Suppressor macrophage treated with lipopolysaccharide for 4 hours (primary cell): Measurements from ENCODE around the gene CAPNS2.

Source experiments
- DNase-seq: peaks from one replicate; pipeline ENCODE4 v3.0.0-alpha.2; 2020

Gene CAPNS2

GRCh38 chr16:55566432-55567175 is at the start of gene CAPNS2:
TSS of gene CAPNS2 (plus strand) at chr16:55566684. CDS start at chr16:55566757, 73 bp downstream.
- peak; percentile 43 for DNase-seq

GRCh38 chr16:55521792-55522191 is 44.7 kb upstream of the CAPNS2 start:
- DNase-seq: no peak

DNA sequence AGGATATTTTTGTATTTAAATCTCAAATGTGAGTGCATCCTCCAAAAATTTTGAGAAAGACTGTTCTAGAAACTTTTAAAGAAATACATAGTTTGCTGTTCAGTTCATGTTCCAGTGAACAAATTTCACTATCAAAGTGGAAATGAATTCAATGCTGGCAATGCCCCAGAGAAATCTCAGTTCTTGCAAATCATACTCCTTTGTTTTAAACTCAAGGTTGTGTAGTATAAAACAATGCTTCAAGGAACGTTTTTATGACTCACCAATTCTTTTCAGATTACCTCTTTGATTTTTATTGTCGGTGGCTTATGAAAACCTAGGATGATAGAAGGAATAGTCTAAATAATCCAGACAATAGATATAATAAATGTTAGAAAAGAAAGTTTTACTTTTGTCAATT is 40.0 kb upstream of the CAPNS2 start:
- DNase-seq: no peak

- no peak for DNase-seq
Measured at GRCh38 chr16:55527885-55528284, 38.6 kb upstream of the CAPNS2 start.

DNA sequence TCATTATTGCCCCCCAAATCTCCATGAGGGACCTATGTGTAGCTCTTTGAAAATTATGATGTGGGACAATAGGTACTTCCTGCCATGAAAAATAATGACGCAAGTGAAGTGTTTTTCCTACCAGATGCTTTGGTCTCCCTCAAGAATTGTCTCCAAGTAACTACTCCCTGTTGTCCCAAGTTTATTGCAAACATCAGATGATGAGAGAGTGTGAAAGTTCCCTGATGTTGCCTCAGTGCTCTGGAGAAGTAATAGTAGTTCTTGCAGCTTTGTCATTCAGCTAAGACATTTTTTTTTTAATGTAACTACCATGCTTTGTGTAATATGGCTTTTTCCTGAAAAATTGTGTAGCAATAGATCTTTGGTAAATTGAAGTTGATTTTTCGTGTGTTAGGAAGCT is 37.5 kb upstream of the CAPNS2 start:
- no peak for DNase-seq

GRCh38 chr16:55530316-55530856 is 36.1 kb upstream of the CAPNS2 start:
- no peak for DNase-seq

GRCh38 chr16:55532227-55532626 is 34.3 kb upstream of the CAPNS2 start:
- DNase-seq: no peak

GRCh38 chr16:55534756-55535155 is 31.7 kb upstream of the CAPNS2 start:
- DNase-seq: peak; percentile 87

DNA sequence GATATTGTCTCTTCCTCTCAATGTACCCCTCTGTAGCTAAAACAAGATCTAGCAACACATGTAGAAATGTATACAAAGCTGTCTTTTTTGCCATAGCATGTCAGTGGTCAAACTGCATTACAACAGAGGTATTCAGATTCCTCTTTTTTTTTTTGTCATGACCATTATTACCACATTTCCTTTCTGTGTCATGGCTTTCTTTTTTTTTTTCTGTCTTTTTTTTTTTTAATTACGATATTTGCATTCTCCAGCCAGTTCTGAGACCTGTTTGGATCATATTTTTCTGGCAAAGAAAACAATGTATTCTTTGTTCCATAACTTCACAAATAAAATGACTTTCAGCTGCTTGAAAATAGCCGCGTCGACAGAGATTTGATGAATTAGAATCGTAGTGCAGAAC is 27.4 kb upstream of the CAPNS2 start:
- peak; percentile 72 for DNase-seq

DNA sequence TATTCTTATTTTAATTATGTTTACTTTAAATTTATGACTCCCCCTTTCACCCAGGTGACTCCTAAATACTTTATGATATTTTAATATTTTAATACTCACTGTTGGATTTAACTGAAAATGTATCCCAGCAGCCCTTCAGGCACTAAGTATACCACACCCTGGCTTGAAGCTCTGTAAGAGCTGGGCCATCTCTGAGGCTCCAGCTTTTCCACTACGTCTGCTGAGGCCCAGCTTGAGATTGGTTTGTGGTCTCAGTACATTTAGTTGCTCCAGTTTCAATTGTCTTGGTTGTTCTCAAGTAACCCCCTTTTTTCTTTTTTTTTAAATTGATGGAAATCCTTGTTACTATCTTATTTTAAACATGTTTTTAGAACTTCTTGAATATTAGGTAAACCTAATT is 27.0 kb upstream of the CAPNS2 start:
- DNase-seq: no peak

DNA sequence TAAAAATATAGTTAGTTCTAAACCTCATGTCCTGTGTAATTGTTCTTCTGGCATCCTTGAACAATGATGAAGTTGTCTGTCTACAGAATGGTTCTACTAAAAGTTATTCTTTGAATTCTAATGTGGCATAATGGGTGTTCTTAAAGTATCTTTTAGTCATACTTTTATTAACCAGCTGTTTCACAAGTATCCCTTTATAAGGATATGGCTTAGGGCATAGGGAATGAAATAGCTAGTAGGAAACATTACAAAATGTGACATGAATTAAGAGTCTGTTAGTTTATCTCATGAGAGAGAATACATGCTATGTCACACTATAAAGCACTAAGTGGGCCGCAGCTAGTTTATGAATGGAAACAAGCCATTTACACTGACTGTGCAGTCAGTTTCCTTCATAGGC is 26.3 kb upstream of the CAPNS2 start:
- no peak for DNase-seq

GRCh38 chr16:55542459-55543082 is 23.9 kb upstream of the CAPNS2 start:
- peak; percentile 65 for DNase-seq

- DNase-seq: peak; percentile 28
Measured at GRCh38 chr16:55543472-55543871, 23.0 kb upstream of the CAPNS2 start.

GRCh38 chr16:55552621-55553020 is 13.9 kb upstream of the CAPNS2 start:
- DNase-seq: no peak

DNA sequence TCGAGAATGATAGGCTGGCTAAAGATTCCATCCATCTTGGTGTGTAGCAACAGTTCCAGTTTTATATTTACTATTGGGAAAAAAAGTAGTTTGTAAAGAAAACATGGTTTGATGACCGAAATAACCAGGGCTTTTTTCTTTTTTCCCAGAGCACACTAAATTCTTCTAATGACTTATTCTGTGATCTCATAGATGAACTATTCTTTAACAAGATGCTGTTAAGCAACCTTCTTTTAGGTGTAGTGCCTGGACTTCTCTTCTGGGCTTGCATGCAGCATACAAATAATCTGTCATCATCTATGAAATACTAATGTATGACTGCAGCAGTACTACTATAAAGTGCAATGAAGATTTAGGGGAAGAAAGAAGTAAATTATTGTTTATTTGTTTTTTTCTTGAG is 11.0 kb upstream of the CAPNS2 start:
- DNase-seq: no peak

DNA sequence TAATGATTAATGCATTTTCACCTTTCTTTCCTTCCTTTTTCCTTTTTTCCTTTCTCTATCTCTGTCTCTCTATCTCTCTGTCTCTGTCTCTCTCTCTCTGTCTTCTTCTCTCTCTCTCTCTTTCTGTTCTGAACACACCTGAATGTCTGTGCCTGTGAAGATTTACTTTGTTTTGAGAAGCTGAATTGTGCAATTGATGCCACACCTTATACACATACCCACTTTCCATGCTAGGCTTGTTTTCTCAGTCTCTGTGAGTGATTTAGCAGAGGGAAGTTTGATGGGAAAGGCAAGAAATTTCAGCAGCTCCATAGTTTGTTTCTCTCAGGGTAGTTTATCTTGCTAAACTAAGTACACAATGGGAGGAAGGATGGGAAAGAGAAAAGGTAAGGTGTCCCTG is 9.3 kb upstream of the CAPNS2 start:
- no peak for DNase-seq

DNA sequence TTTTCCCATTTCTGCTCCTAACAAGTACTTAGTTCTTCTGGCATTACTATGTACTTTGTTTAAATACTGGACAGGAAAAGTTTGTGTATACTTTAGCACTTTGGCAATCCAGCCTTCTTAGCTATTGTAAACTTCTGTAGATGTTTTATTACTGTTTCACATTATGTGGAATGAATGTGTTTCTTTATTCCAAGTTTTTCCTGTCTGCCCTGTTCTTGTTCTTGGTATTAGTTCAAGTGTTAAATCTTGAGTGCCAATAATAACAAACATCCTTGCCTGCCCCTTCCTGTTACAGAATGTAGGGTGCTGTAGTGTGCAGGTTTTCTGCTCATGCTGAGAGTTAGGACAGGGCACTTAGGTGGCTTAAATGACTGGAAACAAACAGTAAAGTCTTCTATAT is 7.3 kb upstream of the CAPNS2 start:
- no peak for DNase-seq

DNA sequence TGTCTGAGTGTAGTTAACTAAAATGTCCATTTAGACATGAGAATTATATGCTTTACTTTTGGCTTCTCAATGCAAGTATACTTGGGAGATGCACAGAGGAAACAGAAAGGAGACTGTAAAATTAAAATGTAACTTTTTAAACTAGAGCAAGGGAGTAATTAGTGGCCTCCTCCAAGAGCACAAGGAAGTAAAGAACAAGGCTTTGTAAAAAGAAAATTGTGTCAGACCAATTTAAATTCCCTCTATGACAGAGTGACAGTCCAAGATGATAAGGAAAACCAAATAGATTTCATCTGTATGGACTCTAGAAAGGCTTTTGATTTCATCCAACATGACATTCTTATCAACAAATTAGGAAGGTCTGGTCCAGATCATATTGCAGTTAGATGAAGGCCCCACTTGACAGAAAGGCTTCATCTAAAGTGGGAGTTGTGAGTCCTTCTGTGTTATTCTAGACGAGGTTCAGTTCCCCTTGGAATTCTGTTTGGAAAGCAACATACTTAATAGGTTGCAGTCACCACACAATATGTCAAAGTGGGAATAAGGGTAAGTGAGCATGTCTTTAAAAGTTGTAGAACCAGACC is 6.5 kb upstream of the CAPNS2 start:
- DNase-seq: no peak

DNA sequence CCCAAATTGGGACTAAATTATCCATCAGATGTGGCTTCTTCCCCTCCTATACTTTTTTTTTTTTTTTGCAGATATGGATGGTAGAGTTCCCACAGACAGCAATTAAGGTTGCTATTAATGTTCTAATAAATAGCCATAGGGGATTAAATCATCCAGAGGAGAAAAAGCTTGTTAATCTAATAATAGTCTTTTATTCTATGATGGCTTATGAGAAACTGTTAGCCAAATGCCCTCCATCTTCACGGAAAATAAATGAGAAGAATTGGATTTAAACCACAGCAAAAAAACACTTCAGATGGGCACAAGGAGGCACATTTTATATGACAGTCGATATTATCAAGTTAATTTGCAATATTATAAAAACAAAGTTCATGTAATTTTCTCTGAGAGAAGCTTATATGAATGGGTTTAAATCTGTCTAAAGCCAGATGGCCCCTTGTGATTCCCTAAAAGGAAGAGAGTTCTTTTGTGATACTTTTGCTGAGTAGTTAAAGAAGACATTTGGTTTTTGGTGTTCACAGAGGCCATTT is 5.1 kb upstream of the CAPNS2 start:
- no peak for DNase-seq

DNA sequence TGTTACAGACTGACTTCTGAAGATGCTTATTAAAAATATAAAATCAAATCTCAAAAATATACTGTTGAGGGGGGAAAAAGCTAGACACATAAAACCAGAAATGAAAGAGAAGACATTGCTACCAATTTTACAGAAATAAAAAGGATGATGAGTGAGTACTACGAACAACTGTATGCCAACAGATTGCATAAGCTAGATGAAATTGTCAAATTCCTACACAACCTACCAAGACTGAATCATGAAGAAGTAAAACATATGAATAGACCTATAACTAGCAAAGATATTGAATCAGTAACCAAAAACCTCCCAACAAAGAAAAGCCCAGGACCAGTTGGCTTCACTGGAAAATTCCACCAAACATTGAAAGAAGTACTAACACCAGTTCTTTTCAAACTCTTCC is 3.5 kb upstream of the CAPNS2 start:
- DNase-seq: no peak

DNA sequence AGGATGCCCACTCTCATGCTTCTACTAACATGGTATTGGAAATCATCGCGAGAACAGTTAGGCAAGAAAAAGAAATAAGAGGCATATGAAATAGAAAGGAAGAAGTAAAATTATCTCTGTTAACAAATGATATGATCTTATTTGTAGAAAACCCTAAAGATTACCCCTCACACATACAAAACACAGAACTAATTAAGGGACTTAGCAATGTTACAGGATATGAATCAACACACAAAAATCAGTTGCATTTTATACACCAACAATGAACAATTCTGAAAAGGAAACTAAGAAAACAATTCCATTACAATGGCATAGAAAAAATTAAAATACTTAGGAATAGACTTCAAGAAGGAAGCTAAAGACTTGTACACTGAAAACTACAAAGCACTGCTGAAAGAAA is 2.7 kb upstream of the CAPNS2 start:
- no peak for DNase-seq

DNA sequence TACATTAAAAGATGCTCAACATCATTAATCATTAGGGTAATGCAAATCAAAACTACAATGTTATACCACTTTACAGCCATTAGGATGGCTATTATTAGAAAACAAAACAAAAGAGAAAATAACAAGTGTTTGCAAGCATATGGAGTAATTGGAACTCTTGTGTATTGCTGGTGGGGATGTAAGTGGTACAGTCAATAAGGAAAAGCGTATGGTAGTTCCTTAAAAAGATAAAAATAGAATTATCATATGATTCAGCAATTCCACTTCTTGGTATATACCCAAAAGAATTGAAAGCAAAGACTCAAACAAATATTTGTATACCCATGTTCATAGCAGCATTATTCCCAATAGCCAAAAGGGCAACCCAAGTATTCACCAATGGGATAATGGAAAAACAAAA is 1.4 kb upstream of the CAPNS2 start:
- peak; percentile 55 for DNase-seq

DNA sequence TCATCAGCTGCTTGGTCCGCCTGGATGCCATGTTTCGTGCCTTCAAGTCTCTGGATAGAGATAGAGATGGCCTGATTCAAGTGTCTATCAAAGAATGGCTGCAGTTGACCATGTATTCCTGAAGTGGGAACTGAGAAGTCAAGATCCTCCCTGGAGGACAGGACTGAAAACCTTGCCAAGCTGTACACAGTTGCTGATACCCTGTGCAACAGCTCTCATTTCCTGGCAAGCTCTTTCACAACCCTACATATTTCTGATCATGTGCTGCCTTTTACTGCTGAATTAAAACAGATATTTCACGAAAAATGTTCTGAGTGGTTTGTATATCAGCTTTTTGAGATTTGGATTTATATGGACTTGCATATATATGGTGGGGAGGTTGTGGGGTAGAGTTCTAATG is 898 bp downstream of the CAPNS2 start:
- DNase-seq: peak; percentile 51

- no peak for DNase-seq
Measured at GRCh38 chr16:55568207-55568606, 1.7 kb downstream of the CAPNS2 start.
